ENCODE data around the gene CRX. TPM values are rescaled to one million over a fixed set of nuclear protein-coding genes. Genes with fewer than 3 reads are reported as not detected.

The CRX gene
- total and polyA plus RNA-seq, 2 donors (not counting 3 experiments of a cell fraction or from before 2014, with no cell fraction given): not detected

DNA sequence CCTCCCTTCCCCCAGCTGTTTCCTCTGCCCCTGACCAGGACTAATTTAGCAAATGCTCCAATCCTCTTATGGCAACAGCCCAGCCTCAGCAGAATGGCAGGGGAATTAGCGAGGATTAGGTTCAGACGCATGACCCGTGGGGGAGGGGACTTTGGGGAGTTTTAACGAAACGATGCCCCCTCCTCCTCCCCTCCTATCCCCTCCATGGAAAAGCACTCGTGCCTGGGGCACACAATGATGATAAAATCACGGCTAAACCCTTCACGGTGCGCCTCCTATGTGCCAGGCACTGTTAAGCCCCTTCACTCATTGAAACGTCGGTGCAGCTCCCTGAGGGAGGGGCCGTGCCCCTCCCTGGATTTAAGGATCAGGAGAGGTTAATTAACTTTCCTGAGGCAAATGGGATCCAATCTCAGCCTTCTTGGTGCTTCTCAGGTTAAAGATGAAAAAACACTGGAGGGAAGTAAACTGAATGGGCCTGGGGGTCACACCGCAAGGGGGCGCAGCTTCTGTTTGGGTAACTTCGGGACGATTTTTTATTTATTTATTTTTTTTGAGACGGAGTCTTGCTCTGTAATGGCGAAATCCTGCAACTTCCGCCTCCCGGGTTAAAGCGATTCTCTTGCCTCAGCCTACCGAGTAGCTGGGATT lies 27.2 kb downstream of the CRX start:
- dilution Hi-C loops (cut with MboI; ENCODE audit: extremely low pct_ligation_motif_present, low sequenced_read_pairs): no loop called here
- Histone ChIP-seq H3K4me2 (ENCODE audit: insufficient read depth, low read length) (no peak overlapping the region), H3K4me3 (replicated peaks in 1 of 3; ENCODE audit: insufficient read depth in 1 of 3, low read depth in 1 of 3, low read length in 3 of 3) (no peak overlapping the region), H4K20me1 (replicated peaks; ENCODE audit: control insufficient read depth, extremely low read depth, insufficient read depth, low read length) (no peaks in the 10 kb centered on the region), H3K79me2 (ENCODE audit: control insufficient read depth, insufficient read depth, low read length) (no peaks in the 10 kb centered on the region), H3K27ac (ENCODE audit: insufficient read depth, low read depth, low read length) (no peak overlapping the region), H3K9me3 (replicated peaks; ENCODE audit: control insufficient read depth, insufficient read depth, low read length) (no peaks in the 10 kb centered on the region), H3K27me3 (ENCODE audit: control insufficient read depth in 2 of 2, insufficient read depth in 2 of 2, low read length in 2 of 2) (peaks cover 9 to 19% of the 10 kb centered on the region in 2 experiments), H2AFZ (ENCODE audit: low read depth, low read length) (no peak overlapping the region), H3K4me1 (ENCODE audit: control insufficient read depth, extremely low read depth, insufficient read depth, low read length) (no peaks in the 10 kb centered on the region), H3K9me1 (replicated peaks; ENCODE audit: control insufficient read depth, extremely low read depth, insufficient read depth, low read length) (no peaks in the 10 kb centered on the region), H3K36me3 (ENCODE audit: control insufficient read depth in 2 of 2, extremely low read depth in 1 of 2, insufficient read depth in 2 of 2, low read length in 2 of 2) (no peaks in the 10 kb centered on the region), H3K9ac (replicated peaks; ENCODE audit: extremely low read depth, insufficient read depth, low read length) (no peak overlapping the region)
- TF ChIP-seq MYC (IDR thresholded peaks at IDR 0.05; ENCODE audit: low read depth, low read length) (no peak), CTCF (IDR thresholded peaks at IDR 0.05; ENCODE audit: extremely low read depth in 1 of 2, insufficient read depth in 1 of 2, low read depth in 1 of 2, low read length in 2 of 2) (peak; percentile 29 to 38)
- ChIA-PET CTCF (interaction anchor here (0.7 to 3.3 kb wide), 9 partner anchors 9 to 82 kb away, joined by 3 to 16 read pairs (median 5); no protein-coding TSS in a partner anchor), POLR2A (no interaction called here)
- DNase-seq (ENCODE audit: low read depth, low spot score) (no peak), FAIRE-seq (no peak)
- intact Hi-C loops (cut with micrococcal nuclease): no loop called here
- no TSS peak for BruUV-seq (replicated peaks)

DNA sequence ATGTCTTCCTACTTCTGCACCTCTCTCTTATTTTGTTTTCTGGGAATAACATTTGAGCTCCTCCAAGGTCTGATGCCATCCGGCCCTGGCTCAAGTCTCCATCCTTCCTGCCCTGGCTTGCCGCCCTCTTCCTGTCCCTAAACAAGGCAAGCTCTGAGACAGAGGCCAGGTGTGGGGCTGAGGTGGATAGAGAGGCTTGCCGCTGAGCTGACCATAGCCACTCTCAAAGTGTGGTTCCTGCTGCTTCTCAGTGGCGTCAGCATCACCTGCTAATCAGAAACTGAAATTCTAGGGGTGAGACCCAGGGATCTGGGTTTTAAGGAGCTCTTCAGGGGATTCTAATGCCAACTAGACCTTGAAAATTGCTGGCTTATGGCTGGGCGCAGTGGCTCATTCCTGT lies 31.3 kb downstream of the CRX start:
- FAIRE-seq (no peak), DNase-seq (ENCODE audit: low read depth, low spot score) (no peak)
- Histone ChIP-seq H4K20me1 (replicated peaks; ENCODE audit: control insufficient read depth, extremely low read depth, insufficient read depth, low read length) (no peaks in the 10 kb centered on the region), H3K9me3 (replicated peaks; ENCODE audit: control insufficient read depth, insufficient read depth, low read length) (no peaks in the 10 kb centered on the region), H3K79me2 (ENCODE audit: control insufficient read depth, insufficient read depth, low read length) (no peaks in the 10 kb centered on the region), H3K27ac (ENCODE audit: insufficient read depth, low read depth, low read length) (no peak overlapping the region), H3K4me1 (ENCODE audit: control insufficient read depth, extremely low read depth, insufficient read depth, low read length) (no peaks in the 10 kb centered on the region), H3K9me1 (replicated peaks; ENCODE audit: control insufficient read depth, extremely low read depth, insufficient read depth, low read length) (no peaks in the 10 kb centered on the region), H3K36me3 (ENCODE audit: control insufficient read depth in 2 of 2, extremely low read depth in 1 of 2, insufficient read depth in 2 of 2, low read length in 2 of 2) (no peaks in the 10 kb centered on the region), H3K27me3 (ENCODE audit: control insufficient read depth in 2 of 2, insufficient read depth in 2 of 2, low read length in 2 of 2) (peaks cover 9 to 19% of the 10 kb centered on the region in 2 experiments), H2AFZ (ENCODE audit: low read depth, low read length) (no peak overlapping the region), H3K9ac (replicated peaks; ENCODE audit: extremely low read depth, insufficient read depth, low read length) (no peak overlapping the region), H3K4me2 (ENCODE audit: insufficient read depth, low read length) (no peak overlapping the region), H3K4me3 (replicated peaks in 1 of 3; ENCODE audit: insufficient read depth in 1 of 3, low read depth in 1 of 3, low read length in 3 of 3) (no peak overlapping the region)
- intact Hi-C loops (cut with micrococcal nuclease): no loop called here
- TF ChIP-seq EZH2 (IDR thresholded peaks at IDR 0.05; ENCODE audit: borderline replicate concordance, low read depth, low read length, severe bottlenecking) (no peak), FOS (IDR thresholded peaks at IDR 0.05; ENCODE audit: borderline replicate concordance, insufficient read depth, low read length) (no peak), POLR2AphosphoS5 (IDR thresholded peaks at IDR 0.05; ENCODE audit: insufficient read depth, low read depth, low read length) (no peak), MAX (IDR thresholded peaks at IDR 0.05; ENCODE audit: insufficient read depth, insufficient read length) (no peak), POLR2A (IDR thresholded peaks at IDR 0.05; ENCODE audit: low read depth, low read length) (no peak), JUN (IDR thresholded peaks at IDR 0.05; ENCODE audit: borderline replicate concordance, insufficient read depth, insufficient read length, low read depth) (no peak)
- no TSS peak for BruUV-seq (replicated peaks)
- dilution Hi-C loops (cut with MboI; ENCODE audit: extremely low pct_ligation_motif_present, low sequenced_read_pairs): no loop called here
- ChIA-PET POLR2A (interaction anchor here (0.7 kb wide), 1 partner anchor 86 kb away, joined by 3 read pairs; no protein-coding TSS in a partner anchor), CTCF (interaction anchor here (1.1 to 1.6 kb wide), 2 partner anchors 10 to 16 kb away, joined by 6 to 11 read pairs; no protein-coding TSS in a partner anchor)
